Gastroesophageal sphincter (tissue), 3 donors: ENCODE measurements around the gene MPG.

Experiments
- POLR2A ChIP-seq, 2 donors: fragments of 450-650 bp; IDR thresholded peaks; one replicate each; pipeline ENCODE4 v1.6.1; 2017; ENCODE audit warnings: antibody characterized with exemption in 2 of 2, mild to moderate bottlenecking in 2 of 2, moderate library complexity in 1 of 2
- POLR2AphosphoS5 ChIP-seq: sonication (generic); formaldehyde crosslinking; IDR thresholded peaks from one replicate; pipeline ENCODE4 v1.6.1; 2017; ENCODE audit warnings: antibody characterized with exemption
- TF ChIP-seq, protein P1 (sequence below), 4 experiments: fragments of 200-600 bp in 2 of 4; fragments of 450-650 bp in 2 of 4; sonication (generic) in 1 of 4; IDR thresholded peaks; one replicate each; pipeline ENCODE4 v1.5.1; 2017 to 2019; ENCODE audit warnings: antibody characterized with exemption in 4 of 4, mild to moderate bottlenecking in 2 of 4, moderate library complexity in 2 of 4

DNA sequence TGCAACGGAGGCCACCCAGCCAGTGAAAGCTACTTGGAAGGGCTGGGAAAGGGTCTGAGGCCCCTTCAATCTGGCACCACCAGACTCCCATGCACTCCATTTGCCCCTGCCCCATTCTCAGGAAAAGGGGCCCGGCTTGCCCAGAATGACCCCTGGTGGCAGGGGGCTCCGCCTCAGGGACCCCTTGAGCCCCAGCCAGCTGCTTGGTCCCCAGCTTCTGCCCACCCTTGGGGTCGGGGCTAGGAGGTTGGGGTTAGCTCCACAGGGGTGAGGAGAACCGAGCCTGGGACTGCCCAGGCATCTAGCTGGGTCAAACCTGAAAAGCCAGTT is 6.8 kb upstream of the MPG start:
- TF ChIP-seq, protein P1, sequence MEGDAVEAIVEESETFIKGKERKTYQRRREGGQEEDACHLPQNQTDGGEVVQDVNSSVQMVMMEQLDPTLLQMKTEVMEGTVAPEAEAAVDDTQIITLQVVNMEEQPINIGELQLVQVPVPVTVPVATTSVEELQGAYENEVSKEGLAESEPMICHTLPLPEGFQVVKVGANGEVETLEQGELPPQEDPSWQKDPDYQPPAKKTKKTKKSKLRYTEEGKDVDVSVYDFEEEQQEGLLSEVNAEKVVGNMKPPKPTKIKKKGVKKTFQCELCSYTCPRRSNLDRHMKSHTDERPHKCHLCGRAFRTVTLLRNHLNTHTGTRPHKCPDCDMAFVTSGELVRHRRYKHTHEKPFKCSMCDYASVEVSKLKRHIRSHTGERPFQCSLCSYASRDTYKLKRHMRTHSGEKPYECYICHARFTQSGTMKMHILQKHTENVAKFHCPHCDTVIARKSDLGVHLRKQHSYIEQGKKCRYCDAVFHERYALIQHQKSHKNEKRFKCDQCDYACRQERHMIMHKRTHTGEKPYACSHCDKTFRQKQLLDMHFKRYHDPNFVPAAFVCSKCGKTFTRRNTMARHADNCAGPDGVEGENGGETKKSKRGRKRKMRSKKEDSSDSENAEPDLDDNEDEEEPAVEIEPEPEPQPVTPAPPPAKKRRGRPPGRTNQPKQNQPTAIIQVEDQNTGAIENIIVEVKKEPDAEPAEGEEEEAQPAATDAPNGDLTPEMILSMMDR (IDR thresholded peaks at IDR 0.05), result no peak
- TF ChIP-seq POLR2A (IDR thresholded peaks at IDR 0.05), result no peak
- TF ChIP-seq POLR2AphosphoS5, result no peak
